K562 (cell line): ENCODE data around the gene CLCN2. TPM values are rescaled to one million over a fixed set of nuclear protein-coding genes. Genes with fewer than 3 reads are reported as not detected.

ENCODE experiments used
- ATAC-seq: fragments of 200-7000 bp; cut with Tn5 transposase; 3 replicates; pipeline ENCODE4 v1.9.1; 2020; ENCODE audit warnings: moderate library complexity
- BruUV-seq: library from RNA; stranded (reverse); fragments of 400-500 nt; replicated peaks from 2 replicates; lab custom pipeline; 2021; lab: Mats Ljungman, UMichigan
- CTCF ChIA-PET: fragments of 300-600 bp; formaldehyde crosslinking; extraction: SDS; loops from one replicate; lab custom pipeline; 2021; ENCODE audit warnings: low intra/inter-chr PET ratio; lab: Yijun Ruan, JAX
- POLR2A ChIA-PET: fragments of 300-600, 350-650 bp; sonication (Branson Sonifier 250); formaldehyde crosslinking; extraction: SDS; loops from one replicate; lab custom pipeline; 2021; ENCODE audit warnings: antibody characterized with exemption, inconsistent platforms; lab: Yijun Ruan, JAX
- DNase-seq, 4 experiments: peaks; one replicate each; pipeline versions ENCODE4 v3.0.0 to v3.0.0-alpha.2; 2011 to 2018; ENCODE audit warnings: low spot score in 3 of 4, mixed read lengths in 3 of 4; ENCODE audit errors: extremely low read depth in 1 of 4
- FAIRE-seq: peaks from 2 replicates; lab custom pipeline; 2011; peaks lifted over from hg19 to GRCh38; lab: Jason Lieb, UNC
- H2AFZ ChIP-seq: 2 replicates; pipeline ENCODE4 v1.6.0; 2011; ENCODE audit warnings: low read depth, low read length, control low read depth, inconsistent platforms
- H3K27ac ChIP-seq: fragments of 200-600 bp; 3 replicates; pipeline ENCODE4 v1.8.0; 2011; ENCODE audit warnings: low read depth, mild to moderate bottlenecking, control low read depth, inconsistent platforms, low read length, moderate library complexity, mixed read lengths; ENCODE audit errors: extremely low read depth
- H3K27me3 ChIP-seq, 2 experiments: fragments of 300-600 bp in 1 of 2; 2 replicates in 1 of 2; 3 replicates in 1 of 2; pipeline versions ENCODE4 v1.6.0 to v1.8.0; 2011; ENCODE audit warnings: inconsistent platforms in 2 of 2, low read length in 2 of 2, mild to moderate bottlenecking in 1 of 2, mixed read lengths in 1 of 2, moderate library complexity in 1 of 2; ENCODE audit not compliant: control insufficient read depth in 2 of 2, insufficient read depth in 2 of 2
- H3K36me3 ChIP-seq: fragments of 300-600 bp; 3 replicates; pipeline ENCODE4 v1.8.0; 2011; ENCODE audit warnings: mild to moderate bottlenecking, low read length, inconsistent platforms; ENCODE audit not compliant: control insufficient read depth, insufficient read depth
- H3K4me1 ChIP-seq, 2 experiments: fragments of 200-600 bp in 1 of 2; replicated peaks in 1 of 2; 2 replicates in 1 of 2; 3 replicates in 1 of 2; pipeline versions ENCODE4 v1.5.1 to v1.8.0; 2011; ENCODE audit warnings: inconsistent platforms in 2 of 2, low read length in 2 of 2, mild to moderate bottlenecking in 1 of 2, mixed read lengths in 1 of 2, moderate library complexity in 1 of 2; ENCODE audit not compliant: control insufficient read depth in 2 of 2, insufficient read depth in 2 of 2
- H3K4me2 ChIP-seq: 2 replicates; pipeline ENCODE4 v1.6.1; 2011; ENCODE audit warnings: low read length, control low read depth, inconsistent platforms, mixed read lengths; ENCODE audit not compliant: insufficient read depth
- H3K4me3 ChIP-seq: fragments of 200-600 bp; sonication (generic), shearing (Covaris generic); 2 replicates; pipeline ENCODE4 v1.5.1; 2016; ENCODE audit warnings: control low read depth, inconsistent platforms
- H3K79me2 ChIP-seq: fragments of 200-600 bp; 3 replicates; pipeline ENCODE4 v1.8.0; 2011; ENCODE audit warnings: low read length, inconsistent platforms; ENCODE audit not compliant: control insufficient read depth, insufficient read depth
- H3K9ac ChIP-seq, 2 experiments: 2 replicates each; pipeline versions ENCODE4 v1.6.0 to v1.6.1; 2011; ENCODE audit warnings: low read depth in 2 of 2, low read length in 2 of 2, control low read depth in 1 of 2, inconsistent platforms in 1 of 2, mild to moderate bottlenecking in 1 of 2, mixed read lengths in 1 of 2; ENCODE audit not compliant: insufficient read depth in 1 of 2
- H3K9me1 ChIP-seq: one replicate; pipeline ENCODE4 v1.6.0; 2011; ENCODE audit warnings: inconsistent platforms, mild to moderate bottlenecking, low read length, moderate library complexity; ENCODE audit not compliant: control insufficient read depth, insufficient read depth
- H3K9me3 ChIP-seq: replicated peaks from 2 replicates; pipeline ENCODE4 v1.5.1; 2011; ENCODE audit warnings: low read depth, low read length, inconsistent platforms; ENCODE audit not compliant: control insufficient read depth, insufficient read depth
- H4K20me1 ChIP-seq: replicated peaks from 2 replicates; pipeline ENCODE4 v1.6.1; 2011; ENCODE audit warnings: low read length, inconsistent platforms, mixed read lengths; ENCODE audit not compliant: control insufficient read depth, insufficient read depth
- ARNT ChIP-seq, 2 experiments: fragments of 450-650 bp; IDR thresholded peaks; 2 replicates each; pipeline ENCODE4 v1.6.1; 2016; ENCODE audit warnings: mild to moderate bottlenecking in 1 of 2
- CREM ChIP-seq: IDR thresholded peaks from 2 replicates; pipeline ENCODE4 v1.6.1; 2014; ENCODE audit warnings: antibody characterized with exemption, low read depth
- KDM1A ChIP-seq, 2 experiments: fragments of 450-650 bp; IDR thresholded peaks; 2 replicates each; pipeline ENCODE4 v1.6.1; 2016; ENCODE audit warnings: mild to moderate bottlenecking in 2 of 2
- MCM3 ChIP-seq: fragments of 450-650 bp; IDR thresholded peaks from 2 replicates; pipeline ENCODE4 v1.6.1; 2016
- NFIX ChIP-seq: fragments of 250-450 bp; sonication (Bioruptor Pico); IDR thresholded peaks from 2 replicates; pipeline ENCODE4 v1.4.0; 2020; ENCODE audit warnings: low read depth, mild to moderate bottlenecking, moderate library complexity
- POLR2AphosphoS5 ChIP-seq: IDR thresholded peaks from 2 replicates; pipeline ENCODE4 v1.6.1; 2011; ENCODE audit warnings: mild to moderate bottlenecking, low read depth, low read length, moderate library complexity; ENCODE audit not compliant: control insufficient read depth, insufficient read depth
- RFX7 ChIP-seq: fragments of 250-450 bp; sonication (Bioruptor Pico); IDR thresholded peaks from 2 replicates; pipeline ENCODE4 v1.5.1; 2021; ENCODE audit warnings: mild to moderate bottlenecking
- SP1 ChIP-seq: sonication (generic); formaldehyde crosslinking; IDR thresholded peaks from 2 replicates; pipeline ENCODE4 v1.8.1; 2022; ENCODE audit warnings: mild to moderate bottlenecking, missing genetic modification reagents
- STAT5B ChIP-seq: fragments of 250-450 bp; sonication (Bioruptor Pico); IDR thresholded peaks from 2 replicates; pipeline ENCODE4 v1.8.0; 2021; ENCODE audit warnings: mild to moderate bottlenecking, inconsistent platforms
- TAL1 ChIP-seq: fragments of 450-650 bp; IDR thresholded peaks from 2 replicates; pipeline ENCODE4 v1.6.1; 2016; ENCODE audit warnings: mild to moderate bottlenecking
- TEAD2 ChIP-seq: fragments of 450-650 bp; IDR thresholded peaks from 2 replicates; pipeline ENCODE4 v1.6.1; 2016; ENCODE audit warnings: missing genetic modification characterization, control low read depth, missing compliant biosample characterization
- TEAD4 ChIP-seq, 2 experiments: sonication (generic) in 1 of 2; formaldehyde crosslinking in 1 of 2; IDR thresholded peaks; 2 replicates each; pipeline versions ENCODE4 v1.6.1 to v1.8.0; 2012 to 2022; ENCODE audit warnings: borderline replicate concordance in 1 of 2, inconsistent platforms in 1 of 2, low read length in 1 of 2, mild to moderate bottlenecking in 1 of 2, missing genetic modification reagents in 1 of 2
- TOE1 ChIP-seq, 2 experiments: fragments of 450-650 bp in 1 of 2; sonication (generic) in 1 of 2; formaldehyde crosslinking in 1 of 2; IDR thresholded peaks; 2 replicates each; pipeline versions ENCODE4 v1.7.1 to v1.8.0; 2016 to 2022; ENCODE audit warnings: borderline replicate concordance in 2 of 2, mild to moderate bottlenecking in 2 of 2, antibody characterized with exemption in 1 of 2, inconsistent platforms in 1 of 2, low read depth in 1 of 2, missing genetic modification reagents in 1 of 2, moderate library complexity in 1 of 2
- WGBS: fragments of 100-300 bp; shearing (Covaris generic); methylation state at CpG from one replicate; pipeline ENCODE4 v1.1.6; 2016; ENCODE audit warnings: low coverage, mixed read lengths; ENCODE audit not compliant: insufficient coverage; ENCODE audit errors: missing lambda C conversion rate; 5-methylcytosine and 5-hydroxymethylcytosine counted together
- in situ Hi-C: fragments of 300-500 bp; cut with MboI; formaldehyde crosslinking; loops from 4 replicates; pipeline ENCODE4 v1.15.0; 2018; ENCODE audit warnings: inconsistent platforms, mixed read lengths
- intact Hi-C: fragments of 100-400 bp; cut with micrococcal nuclease; formaldehyde crosslinking; loops from 2 replicates; pipeline ENCODE4 v1.14.2; 2022
- polyA plus RNA-seq, 8 experiments: library from polyadenylated mRNA; depleted of rRNA in 4 of 8; stranded (reverse) in 5 of 8; unstranded in 3 of 8; fragments of >200 nt; fragmentation: Nextera tagmentation in 2 of 8; fragmentation: Illumina TruSeq in 1 of 8; extraction: Ambion mirVana in 2 of 8; extraction: Trizol in 1 of 8; gene quantifications; 2 replicates each; pipeline versions ENCODE4 v1.2.1 to v1.2.3, GENCODE V29; 2011 to 2014; ENCODE audit warnings: inconsistent platforms in 1 of 8, missing spikeins in 1 of 8
- total RNA-seq, 7 experiments: library from RNA; depleted of rRNA in 6 of 7; stranded (reverse); fragments of >200 nt in 6 of 7; fragmentation: Illumina TruSeq in 2 of 7; extraction: Trizol in 2 of 7; gene quantifications; 2 replicates each; pipeline versions ENCODE4 v1.2.1 to v1.2.3, GENCODE V29; 2011 to 2021; ENCODE audit warnings: low replicate concordance in 1 of 7
- TF ChIP-seq, protein P1 (sequence below): sonication (generic); formaldehyde crosslinking; IDR thresholded peaks from 2 replicates; pipeline ENCODE4 v1.9.0; 2022; ENCODE audit warnings: mild to moderate bottlenecking, missing genetic modification reagents
- TF ChIP-seq, protein P2 (sequence below): fragments of 450-650 bp; IDR thresholded peaks from 2 replicates; pipeline ENCODE4 v1.6.1; 2016; ENCODE audit warnings: low read depth

CLCN2 gene
- total and polyA plus RNA-seq, 9 of the 15 experiments (the other 6 are each of a cell fraction or from before 2014, with no cell fraction given), result 0.10 to 14.0 (median 6.9) TPM

DNA sequence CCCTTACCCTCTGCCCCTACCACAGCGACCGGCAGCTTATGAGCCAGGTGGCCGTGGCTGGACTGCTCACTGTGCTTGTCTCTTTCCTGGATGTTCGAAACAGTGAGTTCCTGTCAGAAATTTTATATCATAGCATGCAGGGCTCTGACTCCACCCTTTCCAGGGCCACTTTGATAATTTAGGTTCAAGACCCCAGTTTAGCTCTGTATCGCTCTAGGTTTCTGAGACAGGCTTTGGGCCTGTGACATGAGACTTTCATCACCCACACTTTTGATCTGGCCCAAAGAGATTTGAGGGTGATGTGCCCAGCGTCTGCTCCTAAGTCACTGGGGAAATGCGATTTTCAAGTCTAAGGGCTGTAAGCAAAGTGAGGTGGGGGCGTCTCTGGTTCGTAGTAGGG lies 53.5 kb downstream of the CLCN2 start:
- in situ Hi-C loops, result no loop called here
- TF ChIP-seq TOE1 (IDR thresholded peaks at IDR 0.05; ENCODE audit: borderline replicate concordance) (no peak), TOE1 (CRISPR knock-in tag; IDR thresholded peaks at IDR 0.05; ENCODE audit: borderline replicate concordance, low read depth) (no peak), NFIX (CRISPR knock-in tag) (no peak), SP1 (CRISPR knock-in tag) (no peak), STAT5B (no peak), CREM (no peak), MCM3 (no peak), TAL1 (no peak), KDM1A (IDR thresholded peaks at IDR 0.05) (no peak), RFX7 (CRISPR knock-in tag) (no peak), TEAD2 (tag) (no peak), ARNT (IDR thresholded peaks at IDR 0.05) (no peak), TEAD4 (IDR thresholded peaks at IDR 0.05; ENCODE audit: low read length) (no peak), TEAD4 (CRISPR knock-in tag; IDR thresholded peaks at IDR 0.05; ENCODE audit: borderline replicate concordance) (no peak), POLR2AphosphoS5 (no peak)
- TF ChIP-seq, protein P1, sequence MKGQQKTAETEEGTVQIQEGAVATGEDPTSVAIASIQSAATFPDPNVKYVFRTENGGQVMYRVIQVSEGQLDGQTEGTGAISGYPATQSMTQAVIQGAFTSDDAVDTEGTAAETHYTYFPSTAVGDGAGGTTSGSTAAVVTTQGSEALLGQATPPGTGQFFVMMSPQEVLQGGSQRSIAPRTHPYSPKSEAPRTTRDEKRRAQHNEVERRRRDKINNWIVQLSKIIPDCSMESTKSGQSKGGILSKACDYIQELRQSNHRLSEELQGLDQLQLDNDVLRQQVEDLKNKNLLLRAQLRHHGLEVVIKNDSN (CRISPR knock-in tag), result no peak
- TF ChIP-seq, protein P2, sequence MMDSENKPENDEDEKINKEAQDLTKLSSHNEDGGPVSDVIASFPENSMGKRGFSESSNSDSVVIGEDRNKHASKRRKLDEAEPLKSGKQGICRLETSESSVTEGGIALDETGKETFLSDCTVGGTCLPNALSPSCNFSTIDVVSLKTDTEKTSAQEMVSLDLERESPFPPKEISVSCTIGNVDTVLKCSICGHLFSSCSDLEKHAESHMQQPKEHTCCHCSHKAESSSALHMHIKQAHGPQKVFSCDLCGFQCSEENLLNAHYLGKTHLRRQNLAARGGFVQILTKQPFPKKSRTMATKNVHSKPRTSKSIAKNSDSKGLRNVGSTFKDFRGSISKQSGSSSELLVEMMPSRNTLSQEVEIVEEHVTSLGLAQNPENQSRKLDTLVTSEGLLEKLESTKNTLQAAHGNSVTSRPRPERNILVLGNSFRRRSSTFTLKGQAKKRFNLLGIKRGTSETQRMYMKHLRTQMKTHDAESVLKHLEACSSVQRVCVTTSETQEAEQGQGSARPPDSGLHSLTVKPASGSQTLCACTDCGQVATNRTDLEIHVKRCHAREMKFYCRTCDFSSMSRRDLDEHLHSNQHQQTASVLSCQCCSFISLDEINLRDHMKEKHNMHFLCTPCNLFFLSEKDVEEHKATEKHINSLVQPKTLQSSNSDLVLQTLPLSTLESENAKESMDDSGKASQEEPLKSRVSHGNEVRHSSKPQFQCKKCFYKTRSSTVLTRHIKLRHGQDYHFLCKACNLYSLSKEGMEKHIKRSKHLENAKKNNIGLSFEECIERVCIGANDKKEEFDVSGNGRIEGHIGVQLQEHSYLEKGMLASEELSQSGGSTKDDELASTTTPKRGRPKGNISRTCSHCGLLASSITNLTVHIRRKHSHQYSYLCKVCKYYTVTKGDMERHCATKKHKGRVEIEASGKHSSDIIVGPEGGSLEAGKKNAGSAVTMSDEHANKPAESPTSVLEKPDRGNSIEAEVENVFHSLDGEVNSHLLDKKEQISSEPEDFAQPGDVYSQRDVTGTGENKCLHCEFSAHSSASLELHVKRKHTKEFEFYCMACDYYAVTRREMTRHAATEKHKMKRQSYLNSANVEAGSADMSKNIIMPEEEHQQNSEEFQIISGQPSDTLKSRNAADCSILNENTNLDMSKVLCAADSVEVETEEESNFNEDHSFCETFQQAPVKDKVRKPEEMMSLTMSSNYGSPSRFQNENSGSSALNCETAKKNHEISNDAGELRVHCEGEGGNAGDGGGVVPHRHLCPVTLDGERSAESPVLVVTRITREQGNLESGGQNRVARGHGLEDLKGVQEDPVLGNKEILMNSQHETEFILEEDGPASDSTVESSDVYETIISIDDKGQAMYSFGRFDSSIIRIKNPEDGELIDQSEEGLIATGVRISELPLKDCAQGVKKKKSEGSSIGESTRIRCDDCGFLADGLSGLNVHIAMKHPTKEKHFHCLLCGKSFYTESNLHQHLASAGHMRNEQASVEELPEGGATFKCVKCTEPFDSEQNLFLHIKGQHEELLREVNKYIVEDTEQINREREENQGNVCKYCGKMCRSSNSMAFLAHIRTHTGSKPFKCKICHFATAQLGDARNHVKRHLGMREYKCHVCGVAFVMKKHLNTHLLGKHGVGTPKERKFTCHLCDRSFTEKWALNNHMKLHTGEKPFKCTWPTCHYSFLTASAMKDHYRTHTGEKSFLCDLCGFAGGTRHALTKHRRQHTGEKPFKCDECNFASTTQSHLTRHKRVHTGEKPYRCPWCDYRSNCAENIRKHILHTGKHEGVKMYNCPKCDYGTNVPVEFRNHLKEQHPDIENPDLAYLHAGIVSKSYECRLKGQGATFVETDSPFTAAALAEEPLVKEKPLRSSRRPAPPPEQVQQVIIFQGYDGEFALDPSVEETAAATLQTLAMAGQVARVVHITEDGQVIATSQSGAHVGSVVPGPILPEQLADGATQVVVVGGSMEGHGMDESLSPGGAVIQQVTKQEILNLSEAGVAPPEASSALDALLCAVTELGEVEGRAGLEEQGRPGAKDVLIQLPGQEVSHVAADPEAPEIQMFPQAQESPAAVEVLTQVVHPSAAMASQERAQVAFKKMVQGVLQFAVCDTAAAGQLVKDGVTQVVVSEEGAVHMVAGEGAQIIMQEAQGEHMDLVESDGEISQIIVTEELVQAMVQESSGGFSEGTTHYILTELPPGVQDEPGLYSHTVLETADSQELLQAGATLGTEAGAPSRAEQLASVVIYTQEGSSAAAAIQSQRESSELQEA, result no peak

More for the DNA sequence above, 53.5 kb downstream of the CLCN2 start:
- Histone ChIP-seq H3K4me1 (peaks cover 0 to under 1% of the 10 kb centered on the region in 2 experiments; a peak in 2 of 5 replicates), H3K27me3 (no peaks in the 10 kb centered on the region), H3K4me2 (no peak overlapping the region), H2AFZ (no peak overlapping the region), H3K36me3 (peaks cover 66% of the 10 kb centered on the region), H3K9me3 (no peaks in the 10 kb centered on the region), H4K20me1 (0 out of 2 replicates have a peak, but pooled peaks cover 5% of the 10 kb centered on the region), H3K9ac (no peak overlapping the region), H3K27ac (no peak overlapping the region), H3K79me2 (no peaks in the 10 kb centered on the region), H3K9me1 (no peaks in the 10 kb centered on the region), H3K4me3 (no peak overlapping the region)
- no TSS peak for BruUV-seq
- 95% methylated on average over 9 of the region's 9 CpGs for WGBS
- ChIA-PET CTCF (no interaction called here), POLR2A (interaction anchor here (0.7 kb wide), 1 partner anchor 34 kb away, joined by 3 read pairs; no protein-coding TSS in a partner anchor)
- DNase-seq, result no peak
- no peak for ATAC-seq
- no peak for FAIRE-seq
- intact Hi-C loops, result no loop called here
